Measurements from ENCODE around the gene KCNQ1.

Gene KCNQ1

GRCh38 chr11:2702771-2703362 lies 258.1 kb downstream of the KCNQ1 start:
- DNase-seq (ENCODE audit: low read depth): no peak

- DNase-seq (ENCODE audit: low read depth): no peak
Observed at GRCh38 chr11:2703363-2704141, 258.7 kb downstream of the KCNQ1 start.

GRCh38 chr11:2704356-2704755 lies 259.5 kb downstream of the KCNQ1 start:
- DNase-seq (ENCODE audit: low read depth): no peak

- no peak for DNase-seq (ENCODE audit: low read depth)
Observed at GRCh38 chr11:2704896-2705606, 260.2 kb downstream of the KCNQ1 start.

- no peak for DNase-seq (ENCODE audit: low read depth)
Observed at GRCh38 chr11:2706321-2706720, 261.5 kb downstream of the KCNQ1 start.

- DNase-seq (ENCODE audit: low read depth): no peak
Observed at GRCh38 chr11:2707736-2708135, 262.9 kb downstream of the KCNQ1 start.

- DNase-seq (ENCODE audit: low read depth): no peak
Observed at GRCh38 chr11:2708151-2708581, 263.4 kb downstream of the KCNQ1 start.

- DNase-seq (ENCODE audit: low read depth): no peak
Observed at GRCh38 chr11:2708757-2709281, 264.0 kb downstream of the KCNQ1 start.

- no peak for DNase-seq (ENCODE audit: low read depth)
Observed at GRCh38 chr11:2709429-2709828, 264.6 kb downstream of the KCNQ1 start.

GRCh38 chr11:2711161-2711560 lies 266.4 kb downstream of the KCNQ1 start:
- no peak for DNase-seq (ENCODE audit: low read depth)

GRCh38 chr11:2713094-2713493 lies 268.3 kb downstream of the KCNQ1 start:
- DNase-seq (ENCODE audit: low read depth): no peak

- no peak for DNase-seq (ENCODE audit: low read depth)
Observed at GRCh38 chr11:2713661-2714462, 269.1 kb downstream of the KCNQ1 start.

- DNase-seq (ENCODE audit: low read depth): no peak
Observed at GRCh38 chr11:2714463-2714800, 269.6 kb downstream of the KCNQ1 start.

- DNase-seq (ENCODE audit: low read depth): no peak
Observed at GRCh38 chr11:2714871-2715270, 270.1 kb downstream of the KCNQ1 start.

- no peak for DNase-seq (ENCODE audit: low read depth)
Observed at GRCh38 chr11:2715716-2716350, 271.0 kb downstream of the KCNQ1 start.

- no peak for DNase-seq (ENCODE audit: low read depth)
Observed at GRCh38 chr11:2716376-2717095, 271.7 kb downstream of the KCNQ1 start.

GRCh38 chr11:2717561-2718325 lies 272.9 kb downstream of the KCNQ1 start:
- no peak for DNase-seq (ENCODE audit: low read depth)

GRCh38 chr11:2718817-2719438 lies 274.1 kb downstream of the KCNQ1 start:
- DNase-seq (ENCODE audit: low read depth): no peak

- DNase-seq (ENCODE audit: low read depth): no peak
Observed at GRCh38 chr11:2719831-2720590, 275.2 kb downstream of the KCNQ1 start.

All from T-helper 22 cell (primary cell).